Calu3 (cell line): ENCODE results near the gene SKAP1. TPM values are rescaled to one million over a fixed set of nuclear protein-coding genes. Genes with fewer than 3 reads are reported as not detected.
"Not testable (repeated sequence)": the region's sequence is repeated elsewhere in the genome, so short reads cannot be mapped to it uniquely, and the experiment has no call there.

Experiments
- BruUV-seq: library from RNA; stranded (reverse); fragments of 400-500 nt; replicated peaks from 2 replicates; lab custom pipeline; 2021; lab: Mats Ljungman, UMichigan
- CTCF ChIA-PET: fragments of 300-600 bp; sonication (Branson Sonifier 250); formaldehyde crosslinking; loops from one replicate; lab custom pipeline; 2022; ENCODE audit warnings: antibody characterized with exemption; lab: Charles Lee
- DNase-seq: peaks from one replicate; pipeline ENCODE4 v3.0.0; 2022
- H3K27ac Mint-ChIP-seq: one replicate; pipeline ENCODE4 v1.8.0; 2022; ENCODE audit warnings: mixed read lengths; ENCODE audit not compliant: unreplicated experiment
- H3K27me3 Mint-ChIP-seq: one replicate; pipeline ENCODE4 v1.8.0; 2022; ENCODE audit warnings: mixed read lengths; ENCODE audit not compliant: unreplicated experiment
- H3K36me3 Mint-ChIP-seq: one replicate; pipeline ENCODE4 v1.8.0; 2022; ENCODE audit warnings: mild to moderate bottlenecking, moderate library complexity, mixed read lengths; ENCODE audit not compliant: insufficient read depth, unreplicated experiment
- H3K4me1 Mint-ChIP-seq: one replicate; pipeline ENCODE4 v1.8.0; 2022; ENCODE audit warnings: mild to moderate bottlenecking, low read depth, mixed read lengths; ENCODE audit not compliant: unreplicated experiment
- H3K4me3 Mint-ChIP-seq: one replicate; pipeline ENCODE4 v1.8.0; 2022; ENCODE audit warnings: mild to moderate bottlenecking, low read depth, moderate library complexity, mixed read lengths; ENCODE audit not compliant: unreplicated experiment
- H3K9me3 Mint-ChIP-seq: one replicate; pipeline ENCODE4 v1.8.0; 2022; ENCODE audit warnings: low read depth, mixed read lengths; ENCODE audit not compliant: unreplicated experiment
- intact Hi-C: fragments of 100-400 bp; cut with micrococcal nuclease; formaldehyde crosslinking; loops from one replicate; pipeline ENCODE4 v1.10.0; 2022; ENCODE audit not compliant: unreplicated experiment
- total RNA-seq: library from RNA; stranded (reverse); gene quantifications from 2 replicates; pipeline ENCODE4 v1.2.3, GENCODE V29; 2022
- TF ChIP-seq, protein P1 (sequence below): fragments of 200-600 bp; IDR thresholded peaks from one replicate; pipeline ENCODE4 v1.8.0; 2022; ENCODE audit warnings: antibody characterized with exemption; ENCODE audit not compliant: unreplicated experiment

SKAP1 gene
- total RNA-seq, 1 experiment from 2014 or later = 4.4 TPM

DNA sequence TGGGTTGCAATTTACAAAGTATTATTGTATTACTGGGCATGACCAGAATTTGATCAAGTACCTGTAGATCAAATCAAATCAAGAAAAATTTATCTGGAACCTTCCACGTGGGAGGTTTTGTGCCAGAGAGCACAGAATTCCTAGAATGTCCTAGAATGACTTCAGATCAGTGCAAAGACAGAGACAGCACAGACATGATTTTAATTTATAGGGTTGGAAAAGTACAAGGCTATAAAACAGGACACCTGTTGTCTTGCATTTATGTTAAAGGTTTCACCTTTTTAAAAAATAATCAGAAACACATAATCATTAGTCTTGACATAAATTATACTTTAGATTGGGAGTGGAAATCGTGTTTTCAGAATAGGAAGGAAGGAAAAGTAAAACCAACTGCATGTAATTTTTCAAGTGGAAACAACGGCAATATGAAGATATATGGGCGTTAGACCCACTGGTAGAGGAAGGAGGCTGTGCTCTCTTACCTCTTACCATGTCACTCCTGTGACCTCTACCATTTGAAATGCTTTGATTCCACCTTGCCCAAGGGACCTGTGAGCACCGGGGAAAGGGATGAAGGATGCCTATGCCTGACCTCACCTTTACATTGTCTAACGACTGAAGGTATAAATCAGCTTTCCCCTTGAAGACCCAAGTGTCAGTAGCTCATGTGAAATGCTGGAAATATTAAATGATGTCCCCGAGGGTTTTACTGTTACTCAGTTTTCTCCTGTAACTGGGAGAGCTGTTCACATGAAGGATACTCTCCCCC lies 222.1 kb downstream of the SKAP1 start:
- H3K4me3 Mint-ChIP-seq = no peak overlapping the region
- intact Hi-C loops = no loop called here
- no peaks in the 10 kb centered on the region for H3K36me3 Mint-ChIP-seq
- H3K9me3 Mint-ChIP-seq = no peaks in the 10 kb centered on the region
- DNase-seq = no peak
- CTCF ChIA-PET = interaction anchor here (1.6 kb wide), 1 partner anchor 8 kb away, joined by 6 read pairs; no protein-coding TSS in a partner anchor
- H3K27ac Mint-ChIP-seq = no peak overlapping the region
- TF ChIP-seq, protein P1, sequence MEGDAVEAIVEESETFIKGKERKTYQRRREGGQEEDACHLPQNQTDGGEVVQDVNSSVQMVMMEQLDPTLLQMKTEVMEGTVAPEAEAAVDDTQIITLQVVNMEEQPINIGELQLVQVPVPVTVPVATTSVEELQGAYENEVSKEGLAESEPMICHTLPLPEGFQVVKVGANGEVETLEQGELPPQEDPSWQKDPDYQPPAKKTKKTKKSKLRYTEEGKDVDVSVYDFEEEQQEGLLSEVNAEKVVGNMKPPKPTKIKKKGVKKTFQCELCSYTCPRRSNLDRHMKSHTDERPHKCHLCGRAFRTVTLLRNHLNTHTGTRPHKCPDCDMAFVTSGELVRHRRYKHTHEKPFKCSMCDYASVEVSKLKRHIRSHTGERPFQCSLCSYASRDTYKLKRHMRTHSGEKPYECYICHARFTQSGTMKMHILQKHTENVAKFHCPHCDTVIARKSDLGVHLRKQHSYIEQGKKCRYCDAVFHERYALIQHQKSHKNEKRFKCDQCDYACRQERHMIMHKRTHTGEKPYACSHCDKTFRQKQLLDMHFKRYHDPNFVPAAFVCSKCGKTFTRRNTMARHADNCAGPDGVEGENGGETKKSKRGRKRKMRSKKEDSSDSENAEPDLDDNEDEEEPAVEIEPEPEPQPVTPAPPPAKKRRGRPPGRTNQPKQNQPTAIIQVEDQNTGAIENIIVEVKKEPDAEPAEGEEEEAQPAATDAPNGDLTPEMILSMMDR = no peak
- H3K27me3 Mint-ChIP-seq = no peaks in the 10 kb centered on the region
- no peaks in the 10 kb centered on the region for H3K4me1 Mint-ChIP-seq
- BruUV-seq = no TSS peak

DNA sequence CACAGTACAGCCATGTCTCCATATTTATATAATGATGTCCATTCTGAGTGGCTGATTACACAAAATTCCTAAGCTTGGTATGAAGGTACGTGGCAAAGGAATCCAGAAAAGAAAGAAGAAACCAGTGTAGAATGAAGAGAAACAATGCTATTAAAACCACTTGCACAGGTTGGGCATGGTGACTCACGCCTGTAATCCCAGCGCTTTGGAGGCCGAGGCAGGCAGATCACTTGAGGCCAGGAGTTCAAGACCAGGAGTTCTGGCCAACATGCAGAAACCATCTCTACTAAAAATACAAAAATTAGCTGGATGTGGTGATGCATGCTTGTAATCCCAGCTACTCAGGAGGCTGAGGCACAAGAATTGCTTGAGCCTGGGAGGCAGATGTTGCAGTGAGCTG lies 223.0 kb downstream of the SKAP1 start:
- H3K4me1 Mint-ChIP-seq, intact Hi-C loops, H3K9me3 Mint-ChIP-seq, H3K36me3 Mint-ChIP-seq, BruUV-seq, DNase-seq, H3K27me3 Mint-ChIP-seq, H3K4me3 Mint-ChIP-seq, H3K27ac Mint-ChIP-seq: not testable (repeated sequence)
- CTCF ChIA-PET = interaction anchor here (0.7 to 1.6 kb wide), 2 partner anchors 9 to 48 kb away, joined by 3 to 6 read pairs; no protein-coding TSS in a partner anchor

DNA sequence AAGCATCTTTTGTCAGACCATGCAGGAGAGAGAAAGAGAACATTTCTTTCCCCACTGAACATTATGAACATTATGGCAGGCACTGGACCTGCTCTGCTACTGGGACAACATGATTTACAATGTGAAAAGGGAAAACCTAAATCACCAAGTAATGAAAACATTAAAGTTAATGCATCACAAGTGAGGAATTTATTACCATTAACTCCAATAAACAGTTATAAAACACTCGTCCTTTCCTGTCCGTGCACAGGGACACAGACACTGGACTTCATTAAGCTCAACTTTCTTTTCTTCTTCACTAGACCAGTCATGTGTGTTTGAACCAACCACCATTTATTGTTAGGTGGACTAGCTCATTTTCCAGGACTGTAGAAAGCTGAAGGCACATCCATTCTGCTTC lies 227.1 kb downstream of the SKAP1 start:
- DNase-seq = no peak

DNA sequence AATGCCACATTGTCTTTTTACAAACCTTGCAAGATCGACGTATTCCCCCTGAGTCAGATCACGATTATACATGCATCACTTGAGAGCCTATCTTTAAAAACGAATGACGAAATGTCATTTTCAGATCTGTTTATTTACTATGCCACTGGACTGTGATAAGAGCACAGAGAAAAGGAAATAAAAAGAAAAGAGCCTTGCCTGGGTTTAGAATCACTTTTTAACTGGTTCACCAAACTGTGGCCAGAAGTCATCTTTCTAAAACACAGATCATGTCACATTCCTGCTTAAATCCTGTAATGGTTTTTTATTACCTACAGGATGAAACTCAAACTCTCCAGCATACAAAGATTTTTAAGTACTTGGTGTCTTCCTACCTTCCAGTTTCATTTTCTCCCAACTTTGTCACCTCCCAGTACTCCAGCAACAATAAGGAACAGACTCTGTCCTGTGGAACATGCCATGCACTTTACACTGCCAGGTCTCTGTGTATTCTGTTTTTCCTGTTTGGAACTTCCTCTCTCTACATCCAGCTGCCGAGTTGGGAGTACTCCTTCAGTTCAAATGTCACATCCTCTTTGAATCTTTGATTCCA lies 231.0 kb downstream of the SKAP1 start:
- Mint-ChIP-seq H3K36me3 (no peaks in the 10 kb centered on the region), H3K4me1 (peaks cover 13% of the 10 kb centered on the region), H3K27me3 (no peaks in the 10 kb centered on the region), H3K4me3 (no peak overlapping the region), H3K27ac (no peak overlapping the region), H3K9me3 (no peaks in the 10 kb centered on the region)
- no TSS peak for BruUV-seq
- intact Hi-C loops = no loop called here
- TF ChIP-seq, protein P1 = no peak
- CTCF ChIA-PET = no interaction called here
- DNase-seq = no peak

More for the DNA sequence above, 227.1 kb downstream of the SKAP1 start:
- Mint-ChIP-seq H3K36me3 (no peaks in the 10 kb centered on the region), H3K27me3 (no peaks in the 10 kb centered on the region), H3K4me3 (no peak overlapping the region), H3K27ac (no peak overlapping the region), H3K9me3 (no peaks in the 10 kb centered on the region), H3K4me1 (peaks cover 13% of the 10 kb centered on the region)
- CTCF ChIA-PET = interaction anchor here (0.6 to 1.1 kb wide), 2 partner anchors 13 to 55 kb away, joined by 4 to 7 read pairs; no protein-coding TSS in a partner anchor
- TF ChIP-seq, protein P1 = no peak
- intact Hi-C loops = no loop called here
- no TSS peak for BruUV-seq
